OCI-LY7 (cell line): Measurements from ENCODE around the gene VPS37D. TPM values are rescaled to one million over a fixed set of nuclear protein-coding genes. Genes with fewer than 3 reads are reported as not detected.
"Not testable (repeated sequence)": the region's sequence is repeated elsewhere in the genome, so short reads cannot be mapped to it uniquely, and the experiment has no call there.

Experiments used
- Bru-seq: library from RNA; stranded (reverse); fragments of 400-500 nt; gene quantifications from one replicate; lab custom pipeline; 2021; lab: Mats Ljungman, UMichigan
- BruChase-seq, 2 experiments: library from RNA; stranded (reverse); fragments of 400-500 nt; gene quantifications; one replicate each; lab custom pipeline; 2021; lab: Mats Ljungman, UMichigan
- BruUV-seq: library from RNA; stranded (reverse); fragments of 400-500 nt; replicated peaks from 2 replicates; lab custom pipeline; 2021; lab: Mats Ljungman, UMichigan
- CTCF ChIA-PET: fragments of 300-600 bp; sonication (Branson Sonifier 250); formaldehyde crosslinking; loops from one replicate; lab custom pipeline; 2022; ENCODE audit warnings: antibody characterized with exemption; ENCODE audit not compliant: unreplicated experiment; lab: Charles Lee
- POLR2A ChIA-PET: fragments of 300-600 bp; sonication (Branson Sonifier 250); formaldehyde crosslinking; loops from one replicate; lab custom pipeline; 2022; ENCODE audit warnings: antibody characterized with exemption; lab: Charles Lee
- DNase-seq: peaks from one replicate; pipeline ENCODE4 v3.0.0-alpha.2; 2015; ENCODE audit warnings: low spot score
- H2AFZ ChIP-seq: fragments of 200-600 bp; sonication (generic), shearing (Covaris generic); 2 replicates; pipeline ENCODE4 v1.6.1; 2014; ENCODE audit warnings: mild to moderate bottlenecking, antibody characterized with exemption, low read length, moderate library complexity
- H3K27ac ChIP-seq: fragments of 200-600 bp; sonication (generic); 2 replicates; pipeline ENCODE4 v1.5.1; 2014; ENCODE audit warnings: mixed run types, low read depth, mild to moderate bottlenecking, moderate library complexity, low read length, inconsistent platforms; ENCODE audit not compliant: poor library complexity, severe bottlenecking
- H3K36me3 ChIP-seq: fragments of 200-600 bp; sonication (generic); 2 replicates; pipeline ENCODE4 v1.6.1; 2014; ENCODE audit warnings: mild to moderate bottlenecking, antibody characterized with exemption, low read length, moderate library complexity, mixed read lengths; ENCODE audit not compliant: insufficient read depth
- H3K4me1 ChIP-seq: fragments of 200-600 bp; sonication (generic); 2 replicates; pipeline ENCODE4 v1.5.1; 2014; ENCODE audit warnings: mild to moderate bottlenecking, low read length; ENCODE audit not compliant: insufficient read depth, poor library complexity, severe bottlenecking
- H3K4me2 ChIP-seq: fragments of 200-600 bp; sonication (generic); 2 replicates; pipeline ENCODE4 v1.6.1; 2014; ENCODE audit warnings: mild to moderate bottlenecking, low read length
- H3K4me3 ChIP-seq: fragments of 200-600 bp; sonication (generic); 2 replicates; pipeline ENCODE4 v1.5.1; 2014; ENCODE audit warnings: mild to moderate bottlenecking, low read depth, low read length; ENCODE audit not compliant: poor library complexity, severe bottlenecking
- H3K79me2 ChIP-seq: fragments of 200-600 bp; sonication (generic); 2 replicates; pipeline ENCODE4 v1.6.1; 2016; ENCODE audit warnings: low read depth, mild to moderate bottlenecking, low read length, moderate library complexity, mixed read lengths; ENCODE audit not compliant: insufficient read depth
- H3K9me2 ChIP-seq: fragments of 200-600 bp; sonication (generic); 2 replicates; pipeline ENCODE4 v1.6.1; 2016; ENCODE audit warnings: mild to moderate bottlenecking, low read length, mixed read lengths; ENCODE audit not compliant: insufficient read depth
- H3K9me3 ChIP-seq: fragments of 200-600 bp; sonication (generic); 2 replicates; pipeline ENCODE4 v1.6.1; 2014; ENCODE audit warnings: mild to moderate bottlenecking, mixed run types, low read length, mixed read lengths
- H4K20me1 ChIP-seq: fragments of 200-600 bp; sonication (generic); 2 replicates; pipeline ENCODE4 v1.6.1; 2014; ENCODE audit warnings: mild to moderate bottlenecking, antibody characterized with exemption, low read length, moderate library complexity, mixed read lengths; ENCODE audit not compliant: insufficient read depth
- CTCF ChIP-seq: fragments of 200-600 bp; sonication (generic); conservative IDR thresholded peaks from 2 replicates; pipeline ENCODE4 v1.5.1; 2014; ENCODE audit warnings: mild to moderate bottlenecking, antibody characterized with exemption, low read length, moderate library complexity, mixed read lengths
- EZH2phosphoT487 ChIP-seq: fragments of 200-600 bp; sonication (generic); IDR thresholded peaks from 2 replicates; pipeline ENCODE4 v1.6.1; 2018; ENCODE audit warnings: low read depth, borderline replicate concordance, mild to moderate bottlenecking, mixed run types, antibody characterized with exemption, low read length, moderate library complexity, mixed read lengths
- intact Hi-C: fragments of 100-400 bp; cut with micrococcal nuclease; formaldehyde crosslinking; loops from one replicate; pipeline ENCODE4 v1.10.0; 2022; ENCODE audit not compliant: unreplicated experiment
- long read RNA-seq: library from polyadenylated mRNA; stranded (forward); transcript quantifications from one replicate; pipeline ENCODE4 v2.0.0, GENCODE V29; 2022
- total RNA-seq, 2 experiments: library from RNA; depleted of rRNA in 1 of 2; stranded (reverse); fragments of >200 nt in 1 of 2; shearing (Covaris generic) in 1 of 2; gene quantifications; 2 replicates each; pipeline ENCODE4 v1.2.3, GENCODE V29; 2014 to 2022

Gene VPS37D
- 2.4 and 5.3 TPM in 2 replicates for total RNA-seq (2014; rRNA removed; shearing (Covaris generic))
- 5.2 and 5.3 TPM in 2 replicates for total RNA-seq (2022)
- percentile 23 among the genes with signal in this experiment for Bru-seq, nascent RNA
- BruChase-seq, experiment 1, labeled RNA remaining after a 6-hour chase, result percentile 32 among the genes with signal in this experiment
- percentile 42 among the genes with signal in this experiment for BruChase-seq, experiment 2, labeled RNA remaining after a 2-hour chase
- long read RNA-seq, partial matches to known transcripts, result 0 of 3 reads
- long read RNA-seq, other reads (novel, unspliced or antisense), result 1 of 3 reads

GRCh38 chr7:73667344-73668102 is at the start of gene VPS37D:
TSS of gene VPS37D (plus strand) at chr7:73667831. CDS start at chr7:73667959, 128 bp downstream.
- Histone ChIP-seq H4K20me1 (no peaks in the 10 kb centered on the region), H3K4me3 (peak within 1 kb of the TSS; percentile 80), H3K79me2 (no peaks in the 10 kb centered on the region), H3K9me3 (peaks cover 8% of the 10 kb centered on the region; the same call in 1 of the 2 replicates), H3K27ac (no peak within 1 kb of the TSS), H3K4me2 (peak within 1 kb of the TSS; percentile 97), H3K9me2 (no peaks in the 10 kb centered on the region), H3K36me3 (no peaks in the 10 kb centered on the region), H2AFZ (peak within 1 kb of the TSS; percentile 78), H3K4me1 (peaks cover 11% of the 10 kb centered on the region)
- DNase-seq, result peak; percentile 91
- TF ChIP-seq CTCF (peak; percentile 75), EZH2phosphoT487 (no peak)
- BruUV-seq, result no TSS peak
- ChIA-PET POLR2A (interaction anchor here (0.6 kb wide), 1 partner anchor 65 kb away, joined by 3 read pairs; no protein-coding TSS in a partner anchor), CTCF (no interaction called here)
- intact Hi-C loops, result loop anchor here (1.0 to 5.0 kb wide), 3 partner anchors 16 to 65 kb away; partner anchors contain the start of genes BUD23 and DNAJC30

- ChIA-PET POLR2A (no interaction called here), CTCF (no interaction called here)
- Histone ChIP-seq H3K9me2 (no peaks in the 10 kb centered on the region), H4K20me1 (no peaks in the 10 kb centered on the region), H3K4me2 (no peak overlapping the region), H3K36me3 (no peaks in the 10 kb centered on the region), H3K27ac (no peak overlapping the region), H3K9me3 (no peaks in the 10 kb centered on the region), H3K4me1 (no peaks in the 10 kb centered on the region), H3K4me3 (no peak overlapping the region), H2AFZ (no peak overlapping the region), H3K79me2 (no peaks in the 10 kb centered on the region)
- intact Hi-C loops, result no loop called here
- no peak for TF ChIP-seq CTCF
- no peak for TF ChIP-seq EZH2phosphoT487
- no TSS peak for BruUV-seq
- no peak for DNase-seq
Observed at GRCh38 chr7:73618538-73618937, 49.1 kb upstream of the VPS37D start.

GRCh38 chr7:73619394-73619793 is 48.2 kb upstream of the VPS37D start:
- BruUV-seq, intact Hi-C loops, H3K36me3 ChIP-seq, H3K4me1 ChIP-seq, H3K9me3 ChIP-seq, H3K4me2 ChIP-seq, H2AFZ ChIP-seq, H3K79me2 ChIP-seq, H3K4me3 ChIP-seq, H3K27ac ChIP-seq, H3K9me2 ChIP-seq, DNase-seq, H4K20me1 ChIP-seq: not testable (repeated sequence)
- ChIA-PET CTCF (interaction anchor here (0.6 kb wide), 1 partner anchor 18 kb away, joined by 3 read pairs; no protein-coding TSS in a partner anchor), POLR2A (interaction anchor here (0.7 kb wide), 2 partner anchors 20 to 109 kb away, joined by 3 read pairs; no protein-coding TSS in a partner anchor)
